ENCODE data around the gene SEL1L2.
"Not testable (repeated sequence)": the region's sequence is repeated elsewhere in the genome, so short reads cannot be mapped to it uniquely, and the experiment has no call there.

The SEL1L2 gene

DNA sequence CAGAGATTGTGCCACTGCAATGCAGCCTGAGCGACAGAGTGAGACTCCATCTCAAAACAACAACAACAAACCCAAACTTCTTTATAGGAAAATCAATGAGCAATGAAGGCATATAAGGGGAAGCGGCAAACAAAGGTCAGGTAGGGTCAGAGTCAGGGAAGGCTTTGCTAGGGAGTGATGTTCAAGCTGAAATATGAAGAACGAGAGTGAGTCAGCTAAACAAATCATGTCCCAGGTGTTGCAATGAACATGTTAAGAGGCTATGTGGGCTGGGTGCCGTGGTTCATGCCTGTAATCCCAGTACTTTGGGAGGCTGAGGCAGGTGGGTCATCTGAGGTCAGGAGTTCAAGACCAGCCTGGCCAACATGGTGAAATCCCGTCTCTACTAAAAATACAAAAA, 1.5 kb upstream of the SEL1L2 start:
- WGBS = 88% methylated on average over 4 of the region's 5 CpGs
- H3K27ac ChIP-seq (ENCODE audit: low read depth, low read length); H3K36me3 ChIP-seq (ENCODE audit: insufficient read depth, low read length); H3K4me3 ChIP-seq (ENCODE audit: low read length); H3K9ac ChIP-seq (ENCODE audit: low read depth, low read length); H3K9me3 ChIP-seq (ENCODE audit: insufficient read depth, low read depth, low read length); H3K4me1 ChIP-seq (ENCODE audit: insufficient read depth, low read length): not testable (repeated sequence)
- H3K27me3 ChIP-seq (ENCODE audit: insufficient read depth, low read length) = peaks cover 12% of the 10 kb centered on the region

DNA sequence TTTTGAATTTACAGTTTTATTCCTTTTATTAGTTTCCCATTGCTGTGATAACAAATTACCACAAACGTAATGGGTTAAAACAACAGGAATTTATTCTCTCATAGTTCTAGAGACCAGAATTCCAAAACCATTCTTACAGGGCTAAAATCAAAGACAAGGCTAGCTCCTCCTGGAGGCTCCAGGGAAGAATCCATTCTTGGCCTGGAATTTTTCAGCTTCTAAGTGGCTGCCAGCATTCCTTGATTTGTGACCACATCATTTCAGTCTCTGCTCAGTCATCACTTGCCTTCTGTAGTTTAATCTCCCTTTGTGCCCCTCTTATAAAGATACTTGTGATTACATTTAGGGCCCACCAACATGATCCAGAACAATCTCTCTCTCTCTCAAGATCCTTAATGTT, 897 bp upstream of the SEL1L2 start:
- no peak overlapping the region for H3K9ac ChIP-seq (ENCODE audit: low read depth, low read length)
- H3K27ac ChIP-seq (ENCODE audit: low read depth, low read length) = no peak overlapping the region
- no peaks in the 10 kb centered on the region for H3K9me3 ChIP-seq (ENCODE audit: insufficient read depth, low read depth, low read length)
- WGBS = 96% methylated on average over 1 of the region's 1 CpG
- peaks cover 7% of the 10 kb centered on the region; the same call in 1 of the 2 replicates for H3K4me1 ChIP-seq (ENCODE audit: insufficient read depth, low read length)
- H3K27me3 ChIP-seq (ENCODE audit: insufficient read depth, low read length) = peaks cover 6% of the 10 kb centered on the region
- no peak overlapping the region for H3K4me3 ChIP-seq (ENCODE audit: low read length)
- H3K36me3 ChIP-seq (ENCODE audit: insufficient read depth, low read length) = no peaks in the 10 kb centered on the region

DNA sequence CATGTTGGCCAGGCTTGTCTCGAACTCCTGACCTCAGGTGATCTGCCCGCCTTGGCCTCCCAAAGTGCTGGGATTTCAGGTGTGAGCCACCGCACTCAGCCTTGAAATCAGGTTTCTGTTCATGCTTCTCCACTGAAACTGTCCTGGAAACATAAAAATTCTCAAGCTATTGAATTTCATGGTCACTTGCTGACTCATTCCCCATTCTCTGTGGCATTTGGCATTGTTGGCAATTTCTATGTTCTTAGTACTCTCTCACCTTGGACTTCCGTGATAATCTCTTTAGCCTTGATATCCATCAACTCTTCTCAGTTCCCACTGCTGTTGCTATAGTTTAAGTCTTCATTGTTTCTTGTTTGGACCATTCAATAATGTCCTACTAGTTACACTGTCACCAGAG, 6.2 kb downstream of the SEL1L2 start:
- Histone ChIP-seq H3K36me3 (ENCODE audit: insufficient read depth, low read length) (no peaks in the 10 kb centered on the region), H3K4me1 (ENCODE audit: insufficient read depth, low read length) (no peaks in the 10 kb centered on the region), H3K27ac (ENCODE audit: low read depth, low read length) (no peak overlapping the region), H3K9ac (ENCODE audit: low read depth, low read length) (no peak overlapping the region), H3K27me3 (ENCODE audit: insufficient read depth, low read length) (no peaks in the 10 kb centered on the region), H3K9me3 (ENCODE audit: insufficient read depth, low read depth, low read length) (no peaks in the 10 kb centered on the region), H3K4me3 (ENCODE audit: low read length) (no peak overlapping the region)
- WGBS = 70% methylated on average over 4 of the region's 4 CpGs

DNA sequence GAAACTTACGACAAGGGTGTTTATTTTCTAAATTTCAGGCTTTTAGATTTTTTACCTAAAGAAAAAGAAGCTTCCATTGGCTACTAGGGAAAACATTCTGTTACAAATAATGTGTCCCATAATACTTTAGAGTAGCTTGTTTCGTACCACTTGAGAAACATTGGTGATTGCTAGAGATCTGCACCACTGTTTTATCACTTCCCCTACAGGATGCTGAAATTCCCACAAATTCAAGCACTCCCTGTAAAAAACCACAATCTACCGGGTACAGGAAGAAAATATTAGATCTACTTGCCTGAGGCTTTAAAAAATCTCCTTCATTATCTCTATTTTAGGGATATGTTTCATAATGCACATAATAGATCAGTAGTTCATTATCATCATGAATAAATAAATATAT, 29.9 kb downstream of the SEL1L2 start:
- no peaks in the 10 kb centered on the region for H3K36me3 ChIP-seq (ENCODE audit: insufficient read depth, low read length)
- no peak overlapping the region for H3K9ac ChIP-seq (ENCODE audit: low read depth, low read length)
- H3K4me3 ChIP-seq (ENCODE audit: low read length) = no peak overlapping the region
- H3K4me1 ChIP-seq (ENCODE audit: insufficient read depth, low read length) = no peaks in the 10 kb centered on the region
- 92% methylated on average over 3 of the region's 3 CpGs for WGBS
- no peaks in the 10 kb centered on the region for H3K9me3 ChIP-seq (ENCODE audit: insufficient read depth, low read depth, low read length)
- no peaks in the 10 kb centered on the region for H3K27me3 ChIP-seq (ENCODE audit: insufficient read depth, low read length)
- H3K27ac ChIP-seq (ENCODE audit: low read depth, low read length) = no peak overlapping the region

DNA sequence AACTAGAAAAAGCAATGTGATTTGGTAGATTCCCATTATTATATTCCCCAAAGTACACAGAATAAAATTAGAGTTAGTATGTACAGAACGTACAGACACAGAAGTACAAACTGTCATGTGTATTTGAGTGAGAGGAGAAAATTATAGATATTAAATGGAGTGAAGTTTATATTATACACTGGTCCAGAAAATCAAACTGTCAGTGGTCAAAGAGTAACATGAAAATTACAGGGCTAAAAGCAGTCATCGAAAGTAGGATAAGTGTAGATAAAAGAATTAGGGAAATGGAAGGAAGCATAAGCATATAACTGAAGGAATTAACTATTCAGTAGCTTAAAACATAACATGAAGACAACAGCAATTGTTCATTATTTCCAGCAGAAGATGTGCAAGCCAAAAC, 30.3 kb downstream of the SEL1L2 start:
- no peak overlapping the region for H3K27ac ChIP-seq (ENCODE audit: low read depth, low read length)
- no peak overlapping the region for H3K4me3 ChIP-seq (ENCODE audit: low read length)
- H3K9ac ChIP-seq (ENCODE audit: low read depth, low read length) = no peak overlapping the region
- 95% methylated on average over 2 of the region's 2 CpGs for WGBS
- H3K27me3 ChIP-seq (ENCODE audit: insufficient read depth, low read length) = no peaks in the 10 kb centered on the region
- no peaks in the 10 kb centered on the region for H3K9me3 ChIP-seq (ENCODE audit: insufficient read depth, low read depth, low read length)
- no peaks in the 10 kb centered on the region for H3K36me3 ChIP-seq (ENCODE audit: insufficient read depth, low read length)
- H3K4me1 ChIP-seq (ENCODE audit: insufficient read depth, low read length) = no peaks in the 10 kb centered on the region

DNA sequence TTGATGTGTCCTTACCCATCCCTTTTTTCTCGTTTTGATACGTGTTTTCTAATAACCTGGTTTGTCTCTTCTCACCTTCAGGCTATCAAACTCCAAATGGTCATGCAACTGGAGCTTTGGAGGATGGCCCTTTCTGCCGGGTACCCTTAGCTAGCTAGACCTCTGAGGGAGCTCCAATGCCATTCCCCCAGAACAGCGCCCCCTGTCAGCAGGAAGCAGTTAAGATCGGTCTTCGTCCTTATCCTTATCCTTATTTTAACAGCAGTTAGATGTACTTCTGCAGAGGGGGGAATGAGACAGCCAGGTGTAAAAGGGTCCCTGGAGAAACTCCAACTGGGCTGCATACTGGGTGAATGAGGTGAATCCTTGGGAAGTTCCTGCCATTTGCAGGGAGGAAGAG, 37.2 kb downstream of the SEL1L2 start:
- whole genome bisulfite sequencing = 84% methylated on average over 4 of the region's 6 CpGs
- Histone ChIP-seq H3K9ac (ENCODE audit: low read depth, low read length) (no peak overlapping the region), H3K4me1 (ENCODE audit: insufficient read depth, low read length) (0 out of 2 replicates have a peak, but pooled peaks cover 2% of the 10 kb centered on the region)

DNA sequence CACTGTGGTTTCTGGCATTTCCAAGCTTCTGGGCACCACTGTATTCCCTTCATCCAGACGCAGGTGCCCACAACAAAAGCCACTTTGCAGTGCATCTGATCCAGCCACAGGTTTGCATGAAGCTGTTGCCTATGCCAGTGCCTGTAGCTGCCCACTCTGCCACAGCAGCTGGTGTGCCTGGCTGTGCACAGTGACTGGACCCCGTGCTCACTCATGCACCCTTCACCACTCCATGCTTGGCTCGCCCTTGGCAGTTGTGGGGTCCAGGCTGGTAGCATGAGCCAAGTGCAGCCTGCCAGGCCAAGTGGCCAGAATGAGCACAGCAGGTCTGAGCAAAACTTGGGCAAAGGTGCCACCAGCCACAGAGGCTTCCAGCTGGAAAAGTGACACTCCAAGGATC, 42.7 kb downstream of the SEL1L2 start:
- H3K27ac ChIP-seq (ENCODE audit: low read depth, low read length) = no peak overlapping the region
- H3K9ac ChIP-seq (ENCODE audit: low read depth, low read length) = no peak overlapping the region
- no peaks in the 10 kb centered on the region for H3K36me3 ChIP-seq (ENCODE audit: insufficient read depth, low read length)
- WGBS = 92% methylated on average over 3 of the region's 3 CpGs
- 0 out of 2 replicates have a peak, but pooled peaks cover 2% of the 10 kb centered on the region for H3K4me1 ChIP-seq (ENCODE audit: insufficient read depth, low read length)
- no peaks in the 10 kb centered on the region for H3K27me3 ChIP-seq (ENCODE audit: insufficient read depth, low read length)
- H3K9me3 ChIP-seq (ENCODE audit: insufficient read depth, low read depth, low read length) = no peaks in the 10 kb centered on the region
- H3K4me3 ChIP-seq (ENCODE audit: low read length) = no peak overlapping the region

More for the DNA sequence above, 37.2 kb downstream of the SEL1L2 start:
- H3K4me3 ChIP-seq (ENCODE audit: low read length) = no peak overlapping the region
- no peaks in the 10 kb centered on the region for H3K9me3 ChIP-seq (ENCODE audit: insufficient read depth, low read depth, low read length)
- no peak overlapping the region for H3K27ac ChIP-seq (ENCODE audit: low read depth, low read length)
- H3K27me3 ChIP-seq (ENCODE audit: insufficient read depth, low read length) = no peaks in the 10 kb centered on the region
- no peaks in the 10 kb centered on the region for H3K36me3 ChIP-seq (ENCODE audit: insufficient read depth, low read length)

DNA sequence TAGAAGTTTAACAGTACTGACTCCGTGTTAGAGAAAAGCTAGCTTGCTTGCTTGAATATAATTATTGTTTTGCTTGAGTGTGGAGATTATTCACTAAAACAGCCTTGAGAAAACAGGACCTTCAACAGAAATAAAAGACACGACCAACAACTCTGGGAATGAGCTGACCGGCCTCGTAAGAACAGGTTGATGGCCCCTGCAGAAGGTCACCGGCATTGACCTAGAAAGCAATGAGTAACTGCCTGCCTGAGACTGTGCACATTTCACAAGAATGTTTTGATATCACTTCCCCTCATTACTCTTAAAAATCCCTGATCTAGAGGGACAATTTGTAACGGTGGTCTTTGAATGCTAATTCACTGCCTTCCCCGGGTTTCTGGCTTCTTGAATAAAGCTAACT, 49.4 kb downstream of the SEL1L2 start:
- Histone ChIP-seq H3K27me3 (ENCODE audit: insufficient read depth, low read length) (no peaks in the 10 kb centered on the region), H3K36me3 (ENCODE audit: insufficient read depth, low read length) (no peaks in the 10 kb centered on the region), H3K27ac (ENCODE audit: low read depth, low read length) (no peak overlapping the region), H3K9me3 (ENCODE audit: insufficient read depth, low read depth, low read length) (0 out of 2 replicates have a peak, but pooled peaks cover 4% of the 10 kb centered on the region), H3K9ac (ENCODE audit: low read depth, low read length) (no peak overlapping the region), H3K4me3 (ENCODE audit: low read length) (no peak overlapping the region), H3K4me1 (ENCODE audit: insufficient read depth, low read length) (no peaks in the 10 kb centered on the region)
- 92% methylated on average over 7 of the region's 7 CpGs for WGBS

DNA sequence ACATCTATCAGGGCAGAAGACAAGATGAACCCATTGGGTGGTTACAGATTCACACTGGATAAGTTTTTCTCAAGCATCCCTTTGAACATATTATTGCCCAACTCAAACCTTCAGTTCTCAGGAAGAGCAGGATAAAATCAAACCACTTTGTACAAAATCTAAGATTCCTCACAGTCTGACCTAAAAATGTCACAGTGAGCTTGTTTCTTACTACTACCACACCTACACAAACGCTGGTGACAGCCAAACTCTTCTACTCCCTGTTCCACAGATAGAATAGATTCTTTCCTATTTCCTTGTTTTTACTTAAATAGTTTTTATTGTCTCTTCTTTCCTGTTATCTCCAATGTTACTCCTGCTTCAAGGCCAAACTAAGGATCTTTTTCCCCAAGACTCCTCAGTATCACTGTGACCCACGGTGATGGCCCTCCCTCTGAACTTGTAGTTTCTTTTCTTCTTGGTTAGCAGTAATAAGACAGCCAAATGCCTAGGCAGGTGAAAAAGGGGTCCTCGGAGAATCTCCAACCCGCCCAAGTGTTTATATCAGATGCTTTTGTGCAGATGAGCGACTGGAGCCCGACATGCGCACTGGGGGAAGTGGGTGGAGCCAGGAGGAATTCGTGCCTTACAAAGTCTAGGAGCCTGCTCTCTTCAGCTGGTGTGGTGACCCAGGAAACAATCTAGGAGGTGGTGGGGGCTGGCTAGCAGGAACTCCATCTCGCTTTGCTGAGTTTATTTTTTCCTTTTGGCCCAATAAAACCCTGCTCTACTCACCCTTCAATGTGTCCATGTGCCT, 53.4 kb downstream of the SEL1L2 start:
- H3K36me3 ChIP-seq (ENCODE audit: insufficient read depth, low read length) = no peaks in the 10 kb centered on the region
- H3K4me1 ChIP-seq (ENCODE audit: insufficient read depth, low read length) = no peaks in the 10 kb centered on the region
- 0 out of 2 replicates have a peak, but pooled peaks cover 6% of the 10 kb centered on the region for H3K9me3 ChIP-seq (ENCODE audit: insufficient read depth, low read depth, low read length)
- H3K27ac ChIP-seq (ENCODE audit: low read depth, low read length) = no peak overlapping the region
- H3K9ac ChIP-seq (ENCODE audit: low read depth, low read length) = no peak overlapping the region
- 87% methylated on average over 9 of the region's 9 CpGs for WGBS
- H3K4me3 ChIP-seq (ENCODE audit: low read length) = no peak overlapping the region
- no peaks in the 10 kb centered on the region for H3K27me3 ChIP-seq (ENCODE audit: insufficient read depth, low read length)

DNA sequence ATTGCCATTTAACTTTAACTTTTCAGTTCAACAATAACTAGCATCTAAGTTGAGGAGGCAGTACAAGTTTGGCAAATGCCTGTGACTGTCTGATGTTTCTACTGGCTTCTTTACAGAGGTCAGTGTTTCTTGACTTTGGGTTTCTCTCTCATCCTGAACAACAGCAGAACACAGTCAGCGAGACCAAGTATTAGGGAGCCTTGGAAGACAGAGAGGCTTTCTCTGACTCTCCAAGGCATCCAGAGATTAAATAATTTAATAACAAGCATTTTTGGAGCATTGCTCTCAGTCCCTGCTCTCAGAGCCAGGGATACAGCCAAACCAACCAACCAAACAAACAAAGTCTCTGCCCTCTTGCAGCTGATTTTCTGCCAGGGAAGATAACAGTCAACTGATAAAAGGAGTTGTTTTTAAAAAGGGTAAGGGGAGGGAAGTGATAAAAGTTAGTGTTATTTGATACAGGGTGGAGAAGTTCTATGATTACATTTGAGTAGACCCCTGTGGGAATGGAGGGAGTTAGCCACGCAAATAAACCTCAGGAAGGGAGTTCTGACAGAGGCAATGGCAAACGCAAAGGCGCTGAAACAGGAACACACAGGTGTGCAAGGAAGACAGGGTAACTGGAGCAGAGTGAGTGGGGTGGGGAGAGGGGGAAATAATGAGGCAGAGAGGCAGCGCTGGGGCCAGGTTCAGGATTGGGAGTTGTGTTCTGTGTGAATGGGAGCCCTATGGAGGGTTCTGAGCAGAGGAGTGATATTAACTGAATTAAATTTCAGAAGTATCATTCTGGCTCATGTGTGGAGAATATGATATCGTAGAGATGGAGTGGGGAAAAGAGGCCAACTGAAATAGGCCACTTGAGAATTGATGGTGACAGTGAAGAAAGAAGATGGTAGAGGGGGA, 55.2 kb downstream of the SEL1L2 start:
- H3K9ac ChIP-seq (ENCODE audit: low read depth, low read length) = no peak overlapping the region
- 75% methylated on average over 6 of the region's 6 CpGs for WGBS

DNA sequence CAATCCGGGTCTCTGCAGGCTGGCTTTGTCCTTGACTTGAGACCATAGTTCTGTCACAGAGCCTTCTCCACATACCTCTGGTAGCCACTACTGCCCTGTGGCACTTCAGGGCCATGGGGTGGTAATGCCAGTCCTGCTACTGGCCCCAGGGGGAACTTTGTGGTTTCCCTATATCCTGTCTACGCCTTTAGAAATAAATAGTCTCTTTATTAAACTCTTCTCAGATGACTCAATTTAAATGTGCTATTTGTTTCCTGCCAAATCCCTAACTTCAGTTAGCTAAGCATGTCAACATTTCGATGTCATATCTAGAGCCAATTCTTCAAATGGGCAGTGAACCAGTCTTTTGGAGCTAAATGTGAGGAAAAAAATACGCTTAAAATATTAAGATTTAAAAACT, 60.1 kb downstream of the SEL1L2 start:
- H3K27me3 ChIP-seq (ENCODE audit: insufficient read depth, low read length) = no peaks in the 10 kb centered on the region
- 72% methylated on average over 4 of the region's 4 CpGs for WGBS
- no peaks in the 10 kb centered on the region for H3K36me3 ChIP-seq (ENCODE audit: insufficient read depth, low read length)
- no peak overlapping the region for H3K27ac ChIP-seq (ENCODE audit: low read depth, low read length)
- no peaks in the 10 kb centered on the region for H3K9me3 ChIP-seq (ENCODE audit: insufficient read depth, low read depth, low read length)
- H3K4me3 ChIP-seq (ENCODE audit: low read length) = no peak overlapping the region
- H3K9ac ChIP-seq (ENCODE audit: low read depth, low read length) = no peak overlapping the region
- no peaks in the 10 kb centered on the region for H3K4me1 ChIP-seq (ENCODE audit: insufficient read depth, low read length)

More for the DNA sequence above, 55.2 kb downstream of the SEL1L2 start:
- Histone ChIP-seq H3K27ac (ENCODE audit: low read depth, low read length) (no peak overlapping the region), H3K36me3 (ENCODE audit: insufficient read depth, low read length) (no peaks in the 10 kb centered on the region), H3K27me3 (ENCODE audit: insufficient read depth, low read length) (no peaks in the 10 kb centered on the region), H3K4me3 (ENCODE audit: low read length) (no peak overlapping the region), H3K4me1 (ENCODE audit: insufficient read depth, low read length) (no peaks in the 10 kb centered on the region), H3K9me3 (ENCODE audit: insufficient read depth, low read depth, low read length) (0 out of 2 replicates have a peak, but pooled peaks cover 6% of the 10 kb centered on the region)
